T-cell (primary cell): ENCODE data around the gene CCDC127. TPM values are rescaled to one million over a fixed set of nuclear protein-coding genes. Genes with fewer than 3 reads are reported as not detected.

Experiments
- ATAC-seq, 4 experiments: fragments of 200-7000 bp in 3 of 4; fragments of 150-1000 bp in 1 of 4; cut with Tn5 transposase; replicated peaks in 1 of 4; 1 replicate in 3 of 4; 2 replicates in 1 of 4; pipeline ENCODE4 v1.10.0; 2021; ENCODE audit warnings: moderate library complexity in 3 of 4, mild to moderate bottlenecking in 2 of 4, moderate number of reproducible peaks in 1 of 4
- CTCF ChIA-PET, 2 donors: fragments of 300-600 bp; sonication (Branson Sonifier 250); formaldehyde crosslinking; loops; one replicate each; lab custom pipeline; 2022; ENCODE audit warnings: antibody characterized with exemption in 2 of 2; lab: Charles Lee
- POLR2A ChIA-PET, 2 donors: fragments of 300-600 bp; sonication (Branson Sonifier 250); formaldehyde crosslinking; loops; one replicate each; lab custom pipeline; 2022; ENCODE audit warnings: antibody characterized with exemption in 2 of 2; lab: Charles Lee
- DNase-seq, 35 experiments: peaks; one replicate each; pipeline versions ENCODE4 v3.0.0 to v3.0.0-alpha.2; 2013 to 2023
- H3K27ac ChIP-seq: one replicate; pipeline ENCODE4 v1.5.1; 2013; ENCODE audit warnings: low read length
- H3K27me3 ChIP-seq, 2 experiments: replicated peaks in 1 of 2; 1 replicate in 1 of 2; 2 replicates in 1 of 2; pipeline versions ENCODE4 v1.6.1 to v1.7.0; 2013; ENCODE audit warnings: low read length in 1 of 2, mixed read lengths in 1 of 2; ENCODE audit not compliant: control insufficient read depth in 2 of 2, insufficient read depth in 2 of 2; ENCODE audit errors: extremely low read depth in 1 of 2
- H3K36me3 ChIP-seq, 2 donors: 1 replicate in 1 of 2; 2 replicates in 1 of 2; pipeline versions ENCODE4 v1.6.1 to v1.7.0; 2013; ENCODE audit warnings: low read length in 1 of 2; ENCODE audit not compliant: control insufficient read depth in 2 of 2, insufficient read depth in 1 of 2; ENCODE audit errors: extremely low read depth in 1 of 2
- H3K4me1 ChIP-seq, 2 experiments: 1 replicate in 1 of 2; 2 replicates in 1 of 2; pipeline versions ENCODE4 v1.6.1 to v1.7.0; 2013; ENCODE audit warnings: low read length in 2 of 2, mixed read lengths in 1 of 2; ENCODE audit not compliant: insufficient read depth in 2 of 2, control insufficient read depth in 1 of 2; ENCODE audit errors: extremely low read depth in 1 of 2
- H3K4me3 ChIP-seq, 2 donors: 1 replicate in 1 of 2; 2 replicates in 1 of 2; pipeline versions ENCODE4 v1.5.1 to v1.7.0; 2013; ENCODE audit warnings: mild to moderate bottlenecking in 2 of 2, low read length in 1 of 2, moderate library complexity in 1 of 2; ENCODE audit not compliant: control insufficient read depth in 1 of 2; ENCODE audit errors: extremely low read depth in 1 of 2
- H3K9me3 ChIP-seq: 2 replicates; pipeline ENCODE4 v1.7.0; 2013
- H3K27ac Mint-ChIP-seq, 2 donors: one replicate each; pipeline ENCODE4 v1.8.0; 2020 to 2021; ENCODE audit warnings: mild to moderate bottlenecking in 2 of 2, mixed read lengths in 2 of 2
- H3K27me3 Mint-ChIP-seq, 2 donors: one replicate each; pipeline ENCODE4 v1.8.0; 2021 to 2022; ENCODE audit warnings: mixed read lengths in 2 of 2
- H3K36me3 Mint-ChIP-seq: one replicate; pipeline ENCODE4 v1.8.0; 2021; ENCODE audit warnings: mixed read lengths
- H3K4me1 Mint-ChIP-seq, 3 donors: one replicate each; pipeline ENCODE4 v1.8.0; 2020 to 2022; ENCODE audit warnings: mixed read lengths in 3 of 3, mild to moderate bottlenecking in 1 of 3
- H3K4me3 Mint-ChIP-seq, 3 donors: one replicate each; pipeline ENCODE4 v1.8.0; 2020 to 2022; ENCODE audit warnings: mild to moderate bottlenecking in 3 of 3, mixed read lengths in 3 of 3, moderate library complexity in 3 of 3
- H3K9me3 Mint-ChIP-seq, 3 donors: one replicate each; pipeline ENCODE4 v1.8.0; 2020 to 2022; ENCODE audit warnings: mixed read lengths in 3 of 3
- WGBS: methylation state at CpG from one replicate; pipeline ENCODE4 v1.1.5; 2013; ENCODE audit warnings: missing lambda C conversion rate; ENCODE audit not compliant: insufficient coverage; 5-methylcytosine and 5-hydroxymethylcytosine counted together
- total RNA-seq, 35 experiments: library from RNA in 6 of 35; stranded (reverse) in 6 of 35; fragments of 120-200 nt in 1 of 35; gene quantifications; one replicate each; pipeline versions ENCODE4 v1.2.1 to v1.2.4 and lab custom pipeline; 2013 to 2026

Gene CCDC127
- total RNA-seq, 5 donors from 2014 or later (not counting 1 experiment from before 2014, with no cell fraction given) = 2.5 to 9.8 (median 6.3) TPM

GRCh38 chr5:203246-203930, 14.6 kb downstream of the CCDC127 start:
- peaks cover 1 to 18% (median 3%) of the 10 kb centered on the region in 3 donors for H3K4me1 Mint-ChIP-seq
- H3K9me3 ChIP-seq = no peaks in the 10 kb centered on the region
- ATAC-seq = no peak
- ChIA-PET POLR2A (interaction anchor here in 1 of 2 donors (0.7 kb wide), 1 partner anchor 250 kb away, joined by 3 read pairs; no protein-coding TSS in a partner anchor), CTCF (no interaction called here)
- no peak overlapping the region for H3K27ac ChIP-seq
- no peak for DNase-seq
- H3K36me3 ChIP-seq = peaks cover 13 to 33% of the 10 kb centered on the region in 2 donors
- no peak overlapping the region for H3K4me3 ChIP-seq
- no peak overlapping the region for H3K27ac Mint-ChIP-seq
- H3K4me1 ChIP-seq = no peaks in the 10 kb centered on the region
- peaks cover 42% of the 10 kb centered on the region for H3K36me3 Mint-ChIP-seq
- H3K27me3 ChIP-seq = no peaks in the 10 kb centered on the region
- H3K27me3 Mint-ChIP-seq = no peaks in the 10 kb centered on the region
- H3K4me3 Mint-ChIP-seq = no peak overlapping the region
- 98% methylated on average over 24 of the region's 26 CpGs for WGBS
- no peaks in the 10 kb centered on the region for H3K9me3 Mint-ChIP-seq

DNA sequence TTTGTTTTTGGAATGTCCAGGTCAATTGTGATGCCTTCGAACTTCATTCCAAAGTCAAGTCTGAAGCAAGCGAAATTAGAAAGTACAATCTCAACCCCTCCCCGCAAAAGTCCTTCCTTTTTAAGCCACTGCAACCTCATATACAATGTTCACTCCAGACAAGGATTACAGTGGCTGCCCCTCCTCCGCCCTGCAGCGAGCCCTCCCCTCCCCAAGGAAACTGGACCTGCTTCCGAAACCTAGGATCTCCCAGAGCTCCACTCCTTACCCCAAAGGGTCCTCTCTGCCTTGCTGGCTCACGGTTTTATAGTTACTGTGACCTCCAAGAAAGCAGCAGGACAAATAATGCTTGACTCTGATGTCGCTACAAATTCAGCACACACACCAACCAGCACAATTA, 16.3 kb downstream of the CCDC127 start:
- ChIA-PET CTCF (no interaction called here), POLR2A (no interaction called here)
- Mint-ChIP-seq H3K27ac (no peak overlapping the region), H3K4me1 (peaks cover 0 to 10% (median 1%) of the 10 kb centered on the region in 3 donors), H3K36me3 (peaks cover 33% of the 10 kb centered on the region), H3K27me3 (no peaks in the 10 kb centered on the region), H3K4me3 (no peak overlapping the region), H3K9me3 (no peaks in the 10 kb centered on the region)
- Histone ChIP-seq H3K36me3 (peaks cover 13 to 29% of the 10 kb centered on the region in 2 donors), H3K27ac (no peak overlapping the region), H3K4me3 (no peak overlapping the region), H3K4me1 (no peaks in the 10 kb centered on the region), H3K9me3 (no peaks in the 10 kb centered on the region), H3K27me3 (no peaks in the 10 kb centered on the region)
- ATAC-seq (no peak), DNase-seq (no peak)
- 86% methylated on average over 8 of the region's 8 CpGs for WGBS

GRCh38 chr5:200985-201384, 17.0 kb downstream of the CCDC127 start:
- H3K4me3 Mint-ChIP-seq = no peak overlapping the region

GRCh38 chr5:199950-200645, 17.9 kb downstream of the CCDC127 start:
- no peaks in the 10 kb centered on the region for H3K9me3 ChIP-seq
- ChIA-PET CTCF (no interaction called here), POLR2A (no interaction called here)
- H3K36me3 ChIP-seq = peaks cover 8 to 18% of the 10 kb centered on the region in 2 donors
- Mint-ChIP-seq H3K4me3 (no peak overlapping the region), H3K9me3 (no peaks in the 10 kb centered on the region), H3K27ac (no peak overlapping the region), H3K4me1 (peaks cover 0 to 10% (median 1%) of the 10 kb centered on the region in 3 donors), H3K27me3 (no peaks in the 10 kb centered on the region), H3K36me3 (peaks cover 21% of the 10 kb centered on the region)
- no peak overlapping the region for H3K4me3 ChIP-seq
- no peak overlapping the region for H3K27ac ChIP-seq
- H3K4me1 ChIP-seq = no peaks in the 10 kb centered on the region
- peaks cover 0 to 4% of the 10 kb centered on the region in 2 experiments for H3K27me3 ChIP-seq
- WGBS = 95% methylated on average over 22 of the region's 23 CpGs
- no peak for DNase-seq
- ATAC-seq = no peak

More at GRCh38 chr5:200985-201384, 17.0 kb downstream of the CCDC127 start:
- no peaks in the 10 kb centered on the region for H3K4me1 ChIP-seq
- Mint-ChIP-seq H3K27ac (no peak overlapping the region), H3K36me3 (peaks cover 30% of the 10 kb centered on the region), H3K9me3 (no peaks in the 10 kb centered on the region), H3K27me3 (no peaks in the 10 kb centered on the region), H3K4me1 (peaks cover 0 to 10% (median 1%) of the 10 kb centered on the region in 3 donors)
- DNase-seq (no peak), ATAC-seq (no peak)
- H3K36me3 ChIP-seq = peaks cover 12 to 25% of the 10 kb centered on the region in 2 donors
- no peak overlapping the region for H3K4me3 ChIP-seq
- POLR2A ChIA-PET = no interaction called here
- WGBS = 24% methylated on average over 3 of the region's 4 CpGs
- no peaks in the 10 kb centered on the region for H3K9me3 ChIP-seq
- no peaks in the 10 kb centered on the region for H3K27me3 ChIP-seq
- H3K27ac ChIP-seq = no peak overlapping the region
- CTCF ChIA-PET = no interaction called here

GRCh38 chr5:199197-199949, 18.6 kb downstream of the CCDC127 start:
- POLR2A ChIA-PET = no interaction called here
- no peak for ATAC-seq
- H3K4me3 ChIP-seq = no peak overlapping the region
- peaks cover 0 to 4% of the 10 kb centered on the region in 2 experiments for H3K27me3 ChIP-seq
- H3K36me3 ChIP-seq = peaks cover 5 to 15% of the 10 kb centered on the region in 2 donors
- H3K9me3 Mint-ChIP-seq = no peaks in the 10 kb centered on the region
- H3K27ac Mint-ChIP-seq = no peak overlapping the region
- CTCF ChIA-PET = no interaction called here
- 94% methylated on average over 15 of the region's 16 CpGs for WGBS
- H3K9me3 ChIP-seq = no peaks in the 10 kb centered on the region
- H3K27me3 Mint-ChIP-seq = no peaks in the 10 kb centered on the region
- H3K4me3 Mint-ChIP-seq = no peak overlapping the region
- peaks cover 16% of the 10 kb centered on the region for H3K36me3 Mint-ChIP-seq
- DNase-seq = no peak
- H3K4me1 Mint-ChIP-seq = peaks cover 0 to 10% (median 1%) of the 10 kb centered on the region in 3 donors
- no peaks in the 10 kb centered on the region for H3K4me1 ChIP-seq
- no peak overlapping the region for H3K27ac ChIP-seq

DNA sequence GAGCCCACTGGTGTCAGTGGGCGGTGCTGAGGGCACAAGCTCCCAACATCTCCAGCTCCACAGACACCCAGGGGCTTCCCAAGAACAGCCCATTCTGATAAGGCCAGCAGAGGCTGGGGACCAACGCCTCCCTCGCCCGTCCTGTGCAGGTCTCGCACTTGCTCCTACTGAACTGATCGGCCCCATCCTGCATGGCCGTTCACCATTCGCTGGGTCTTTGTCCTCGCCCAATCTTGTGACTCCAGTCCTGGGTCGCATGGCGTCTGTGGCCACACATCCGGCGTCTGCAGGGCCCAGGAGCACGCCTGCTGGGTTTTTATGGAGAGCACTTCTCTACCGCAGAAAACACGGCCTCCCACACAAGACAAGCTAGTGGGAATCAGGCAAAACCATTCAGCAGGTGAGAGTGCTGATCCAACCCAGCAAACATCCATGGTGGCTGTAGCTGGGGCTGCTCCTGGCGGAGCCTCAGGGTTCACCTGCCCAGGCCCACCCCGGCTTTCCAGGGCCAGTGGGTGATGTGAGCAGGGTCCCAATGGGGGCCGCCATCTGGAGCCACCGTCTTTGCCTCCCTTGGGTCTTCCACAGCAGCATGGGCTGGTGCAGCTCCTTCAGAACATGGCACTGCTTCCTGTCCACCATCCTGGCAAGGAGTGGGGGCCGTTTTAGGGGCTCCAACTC, 19.3 kb downstream of the CCDC127 start:
- Mint-ChIP-seq H3K27ac (no peak overlapping the region), H3K36me3 (peaks cover 13% of the 10 kb centered on the region), H3K27me3 (no peaks in the 10 kb centered on the region), H3K9me3 (no peaks in the 10 kb centered on the region), H3K4me1 (peaks cover 0 to 10% (median 1%) of the 10 kb centered on the region in 3 donors), H3K4me3 (no peak overlapping the region)
- peaks cover 5 to 8% of the 10 kb centered on the region in 2 donors for H3K36me3 ChIP-seq
- no peaks in the 10 kb centered on the region for H3K9me3 ChIP-seq
- DNase-seq = no peak
- no peak for ATAC-seq
- H3K27ac ChIP-seq = no peak overlapping the region
- peaks cover 0 to 6% of the 10 kb centered on the region in 2 experiments for H3K27me3 ChIP-seq
- H3K4me1 ChIP-seq = no peaks in the 10 kb centered on the region
- 98% methylated on average over 19 of the region's 21 CpGs for WGBS
- ChIA-PET CTCF (no interaction called here), POLR2A (no interaction called here)
- no peak overlapping the region for H3K4me3 ChIP-seq
